ENCODE data around the gene AMOTL2. TPM values are rescaled to one million over a fixed set of nuclear protein-coding genes. Genes with fewer than 3 reads are reported as not detected.
A peak's percentile ranks its signal among the peaks of the same experiment; 100 is the strongest.

AMOTL2 gene
- total and polyA plus RNA-seq, 2 experiments from 2014 or later: 156 to 347 TPM

DNA sequence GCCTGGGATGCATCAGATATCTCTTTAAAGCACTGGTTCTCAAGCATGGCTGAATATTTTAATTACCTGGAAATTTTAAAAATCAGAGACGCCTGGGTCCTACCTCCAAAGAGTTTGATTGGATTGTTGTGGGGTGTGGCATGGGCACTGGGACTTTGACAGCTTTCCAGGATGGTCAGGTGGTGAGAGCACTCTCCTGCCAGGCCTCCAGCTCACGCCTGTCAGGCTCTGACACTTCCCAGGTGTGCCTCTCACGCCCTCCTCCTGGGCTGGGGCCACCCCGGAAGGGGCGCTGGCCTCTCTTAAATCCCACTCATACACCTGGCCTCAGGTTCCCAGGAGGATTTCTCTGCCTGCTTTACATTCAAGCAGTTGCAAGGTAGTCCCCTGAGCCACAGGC, 48.5 kb downstream of the AMOTL2 start:
- Histone ChIP-seq H3K4me2 (ENCODE audit: unreplicated experiment) (peak overlapping the region; percentile 67), H3K4me1 (ENCODE audit: insufficient read depth) (peaks cover 66% of the 10 kb centered on the region), H3K9ac (no peak overlapping the region), H3K27ac (peak overlapping the region; percentile 94), H3K9me3 (ENCODE audit: low read depth) (no peaks in the 10 kb centered on the region), H3K36me3 (ENCODE audit: low read depth) (no peaks in the 10 kb centered on the region), H2AFZ (no peak overlapping the region), H3K4me3 (no peak overlapping the region), H4K20me1 (ENCODE audit: insufficient read depth) (no peaks in the 10 kb centered on the region), H3K9me2 (ENCODE audit: insufficient read depth) (no peaks in the 10 kb centered on the region), H3F3A (ENCODE audit: insufficient read depth) (peaks cover 53% of the 10 kb centered on the region), H3K27me3 (replicated peaks; ENCODE audit: insufficient read depth) (no peaks in the 10 kb centered on the region), H3K79me2 (ENCODE audit: insufficient read depth) (no peaks in the 10 kb centered on the region)
- WGBS, 2 experiments (ENCODE audit: low coverage in 1 of 2, low lambda C conversion rate in 2 of 2, missing lambda C conversion rate in 2 of 2): 83 to 87% methylated on average over 5 of the region's 5 CpGs
- no peak for DNase-seq
- TF ChIP-seq EZH2phosphoT487 (IDR thresholded peaks at IDR 0.05; ENCODE audit: insufficient read depth, low read depth): no peak
- TF ChIP-seq EZH2 (IDR thresholded peaks at IDR 0.05; ENCODE audit: insufficient read depth, poor library complexity, severe bottlenecking): no peak
- in situ Hi-C loops (cut with MboI): no loop called here

DNA sequence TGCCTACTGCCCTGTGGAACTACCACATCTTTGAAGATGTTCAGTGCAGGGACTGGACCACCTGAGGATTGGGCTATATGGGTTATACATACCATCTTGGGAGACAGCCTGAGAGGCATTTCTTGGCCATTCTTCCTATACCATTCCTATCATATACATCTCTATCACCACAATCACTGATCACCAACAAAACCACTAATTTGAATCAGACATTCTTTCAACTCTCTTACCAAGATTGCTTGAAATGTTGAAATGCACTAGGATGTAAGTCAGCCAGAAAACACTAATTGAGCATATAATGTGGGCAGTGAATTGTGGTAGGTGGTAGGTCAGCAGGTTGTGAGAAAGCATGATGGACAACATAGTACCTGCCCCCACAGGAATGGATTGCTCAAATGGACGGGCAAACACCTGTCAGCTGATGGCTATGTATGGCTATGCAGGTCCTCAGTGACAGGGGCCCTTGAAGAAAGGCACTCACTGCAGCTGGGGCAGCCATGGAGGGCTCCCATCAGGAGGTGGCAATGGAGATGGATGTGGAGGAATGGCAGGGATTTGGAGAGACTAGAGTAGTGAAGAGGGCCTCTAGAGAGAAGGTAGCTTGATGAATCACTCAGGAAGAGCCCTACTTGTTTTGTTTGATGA, 49.1 kb downstream of the AMOTL2 start:
- H3K4me1 ChIP-seq (ENCODE audit: insufficient read depth): peaks cover 66% of the 10 kb centered on the region
- H3K27me3 ChIP-seq (replicated peaks; ENCODE audit: insufficient read depth): no peaks in the 10 kb centered on the region
- 100% methylated on average over 1 of the region's 1 CpG for whole genome bisulfite sequencing, 2 experiments (ENCODE audit: low coverage in 1 of 2, low lambda C conversion rate in 2 of 2, missing lambda C conversion rate in 2 of 2)
- peak overlapping the region; percentile 19 for H3K4me2 ChIP-seq (ENCODE audit: unreplicated experiment)
- H3K4me3 ChIP-seq: no peak overlapping the region
- H3F3A ChIP-seq (ENCODE audit: insufficient read depth): peaks cover 48% of the 10 kb centered on the region
- H3K27ac ChIP-seq: peak overlapping the region; percentile 94; the same call in 1 of the 2 replicates
- H3K9me2 ChIP-seq (ENCODE audit: insufficient read depth): no peaks in the 10 kb centered on the region
- H3K9me3 ChIP-seq (ENCODE audit: low read depth): no peaks in the 10 kb centered on the region
- no peak overlapping the region for H3K9ac ChIP-seq
- H2AFZ ChIP-seq: no peak overlapping the region
- H3K79me2 ChIP-seq (ENCODE audit: insufficient read depth): no peaks in the 10 kb centered on the region
- H4K20me1 ChIP-seq (ENCODE audit: insufficient read depth): no peaks in the 10 kb centered on the region
- no peaks in the 10 kb centered on the region for H3K36me3 ChIP-seq (ENCODE audit: low read depth)
- TF ChIP-seq EZH2 (IDR thresholded peaks at IDR 0.05; ENCODE audit: insufficient read depth, poor library complexity, severe bottlenecking) (no peak), EZH2phosphoT487 (IDR thresholded peaks at IDR 0.05; ENCODE audit: insufficient read depth, low read depth) (no peak)
- in situ Hi-C loops (cut with MboI): no loop called here
- DNase-seq: peak; percentile 47

DNA sequence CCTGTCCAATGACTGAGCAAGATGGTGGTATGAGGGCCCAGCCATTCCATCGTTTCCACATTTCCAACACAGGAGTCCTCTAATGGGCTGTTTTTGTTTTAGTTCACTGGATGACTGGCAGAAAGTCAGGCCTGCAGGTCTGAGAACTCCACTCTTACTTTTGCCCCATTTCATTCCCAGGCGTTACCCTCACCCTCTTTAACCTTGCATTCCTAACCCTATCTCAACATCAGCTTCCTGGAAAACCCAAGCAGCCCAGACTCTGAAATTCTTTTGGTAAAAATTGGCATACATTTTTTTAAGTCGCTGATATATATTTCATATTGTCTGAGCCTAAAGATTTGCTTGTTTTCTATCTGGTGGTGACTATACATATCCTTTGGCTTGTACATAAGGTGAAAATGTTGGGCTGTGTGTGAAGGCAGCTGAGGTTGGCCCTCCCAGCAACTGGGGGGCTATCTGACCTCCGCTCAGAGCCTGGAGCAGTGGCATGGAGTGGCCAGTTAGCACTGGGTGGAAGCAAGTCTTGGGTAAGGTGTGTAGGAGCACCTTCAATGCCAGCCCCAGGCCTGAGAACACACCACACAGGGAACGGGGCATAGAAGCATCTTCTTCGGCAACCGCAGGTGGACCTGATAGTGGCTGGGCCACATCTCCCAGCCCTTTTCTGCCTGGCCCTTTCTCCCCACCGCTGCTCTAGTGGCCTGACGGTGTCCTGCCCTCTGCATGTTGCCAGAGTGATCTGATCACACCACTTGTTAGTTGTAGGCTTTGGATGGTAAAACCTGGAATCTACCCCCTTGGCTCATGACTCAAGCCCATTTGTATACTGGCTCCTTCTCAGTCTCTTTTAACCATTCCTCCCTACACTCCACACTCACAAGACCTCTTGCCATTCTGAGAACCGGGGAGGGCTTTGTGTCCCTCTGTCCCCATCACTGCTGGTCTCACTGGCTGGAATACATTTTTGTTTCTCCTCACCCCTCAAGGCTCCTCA, 50.0 kb downstream of the AMOTL2 start:
- Histone ChIP-seq H3K4me3 (no peak overlapping the region), H4K20me1 (ENCODE audit: insufficient read depth) (no peaks in the 10 kb centered on the region), H3K4me1 (ENCODE audit: insufficient read depth) (peaks cover 58% of the 10 kb centered on the region), H3F3A (ENCODE audit: insufficient read depth) (peaks cover 39% of the 10 kb centered on the region), H3K4me2 (ENCODE audit: unreplicated experiment) (no peak overlapping the region), H3K9ac (no peak overlapping the region), H3K27ac (no peak overlapping the region), H3K79me2 (ENCODE audit: insufficient read depth) (no peaks in the 10 kb centered on the region), H3K27me3 (replicated peaks; ENCODE audit: insufficient read depth) (no peaks in the 10 kb centered on the region), H3K36me3 (ENCODE audit: low read depth) (no peaks in the 10 kb centered on the region), H3K9me2 (ENCODE audit: insufficient read depth) (no peaks in the 10 kb centered on the region), H3K9me3 (ENCODE audit: low read depth) (no peaks in the 10 kb centered on the region), H2AFZ (no peak overlapping the region)
- no peak for DNase-seq
- TF ChIP-seq EZH2 (IDR thresholded peaks at IDR 0.05; ENCODE audit: insufficient read depth, poor library complexity, severe bottlenecking) (no peak), EZH2phosphoT487 (IDR thresholded peaks at IDR 0.05; ENCODE audit: insufficient read depth, low read depth) (no peak)
- WGBS, 2 experiments (ENCODE audit: low coverage in 1 of 2, low lambda C conversion rate in 2 of 2, missing lambda C conversion rate in 2 of 2): 96 to 98% methylated on average over 10 of the region's 10 CpGs
- in situ Hi-C loops (cut with MboI): no loop called here

DNA sequence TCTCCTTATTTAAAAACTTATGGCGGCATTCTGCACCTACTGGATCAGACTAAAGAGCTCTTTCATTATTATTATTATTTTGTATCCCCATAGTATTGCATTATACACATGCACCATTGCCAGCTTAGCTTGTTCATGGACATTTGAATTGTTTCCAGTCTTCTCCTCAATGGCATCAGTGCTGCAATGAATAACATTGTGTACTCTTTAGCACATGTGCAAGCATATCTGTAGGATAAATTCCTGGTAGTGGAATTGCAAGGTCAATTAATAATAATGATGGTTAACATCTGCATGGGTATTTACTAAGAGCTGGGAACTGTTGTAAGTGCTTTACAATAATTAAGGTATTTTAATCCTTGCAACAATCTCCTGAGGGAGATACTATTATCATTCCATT, 52.0 kb downstream of the AMOTL2 start:
- 93 to 94% methylated on average over 1 of the region's 1 CpG for WGBS, 2 experiments (ENCODE audit: low coverage in 1 of 2, low lambda C conversion rate in 2 of 2, missing lambda C conversion rate in 2 of 2)
- no peak for DNase-seq
- Histone ChIP-seq H3K9me3 (ENCODE audit: low read depth) (no peaks in the 10 kb centered on the region), H3K36me3 (ENCODE audit: low read depth) (no peaks in the 10 kb centered on the region), H3K9ac (no peak overlapping the region), H3F3A (ENCODE audit: insufficient read depth) (peaks cover 23% of the 10 kb centered on the region), H3K79me2 (ENCODE audit: insufficient read depth) (no peaks in the 10 kb centered on the region), H2AFZ (no peak overlapping the region), H3K4me3 (no peak overlapping the region), H3K4me1 (ENCODE audit: insufficient read depth) (peaks cover 51% of the 10 kb centered on the region), H3K9me2 (ENCODE audit: insufficient read depth) (no peaks in the 10 kb centered on the region), H3K4me2 (ENCODE audit: unreplicated experiment) (no peak overlapping the region), H3K27me3 (replicated peaks; ENCODE audit: insufficient read depth) (no peaks in the 10 kb centered on the region), H3K27ac (no peak overlapping the region), H4K20me1 (ENCODE audit: insufficient read depth) (no peaks in the 10 kb centered on the region)
- no peak for TF ChIP-seq EZH2phosphoT487 (IDR thresholded peaks at IDR 0.05; ENCODE audit: insufficient read depth, low read depth)
- in situ Hi-C loops (cut with MboI): no loop called here
